WTC11 (cell line): ENCODE results near the gene DBN1. TPM values are rescaled to one million over a fixed set of nuclear protein-coding genes. Genes with fewer than 3 reads are reported as not detected.

Experiments used
- SMAD3 ChIP-seq: sonication (generic); formaldehyde crosslinking; IDR thresholded peaks from 2 replicates; pipeline ENCODE4 v1.8.0; 2022; ENCODE audit warnings: missing genetic modification reagents, mild to moderate bottlenecking, borderline replicate concordance
- TP53 ChIP-seq: sonication (generic); formaldehyde crosslinking; IDR thresholded peaks from 2 replicates; pipeline ENCODE4 v1.8.1; 2023; ENCODE audit warnings: mild to moderate bottlenecking, missing genetic modification reagents
- total RNA-seq: library from RNA; stranded (reverse); gene quantifications from 3 replicates; pipeline ENCODE4 v1.2.3, GENCODE V29; 2021
- TF ChIP-seq, protein P1 (sequence below): sonication (generic); formaldehyde crosslinking; IDR thresholded peaks from 2 replicates; pipeline ENCODE4 v1.8.1; 2022; ENCODE audit warnings: low read depth, missing genetic modification reagents, borderline replicate concordance
- TF ChIP-seq, protein P2 (sequence below): sonication (generic); formaldehyde crosslinking; IDR thresholded peaks from 2 replicates; pipeline ENCODE4 v1.8.1; 2022; ENCODE audit warnings: low read depth, mild to moderate bottlenecking, moderate library complexity, missing genetic modification reagents, borderline replicate concordance
- TF ChIP-seq, protein P3 (sequence below): fragments of 250-450 bp; sonication (Bioruptor Pico); conservative IDR thresholded peaks from 2 replicates; pipeline ENCODE4 v1.9.0; 2021; ENCODE audit warnings: mild to moderate bottlenecking
- TF ChIP-seq, protein P4 (sequence below): fragments of 250-450 bp; sonication (Bioruptor Pico); IDR thresholded peaks from 2 replicates; pipeline ENCODE4 v1.9.0; 2021; ENCODE audit warnings: mild to moderate bottlenecking, borderline replicate concordance

DBN1 gene
- total RNA-seq, 1 experiment from 2014 or later: 288 TPM

DNA sequence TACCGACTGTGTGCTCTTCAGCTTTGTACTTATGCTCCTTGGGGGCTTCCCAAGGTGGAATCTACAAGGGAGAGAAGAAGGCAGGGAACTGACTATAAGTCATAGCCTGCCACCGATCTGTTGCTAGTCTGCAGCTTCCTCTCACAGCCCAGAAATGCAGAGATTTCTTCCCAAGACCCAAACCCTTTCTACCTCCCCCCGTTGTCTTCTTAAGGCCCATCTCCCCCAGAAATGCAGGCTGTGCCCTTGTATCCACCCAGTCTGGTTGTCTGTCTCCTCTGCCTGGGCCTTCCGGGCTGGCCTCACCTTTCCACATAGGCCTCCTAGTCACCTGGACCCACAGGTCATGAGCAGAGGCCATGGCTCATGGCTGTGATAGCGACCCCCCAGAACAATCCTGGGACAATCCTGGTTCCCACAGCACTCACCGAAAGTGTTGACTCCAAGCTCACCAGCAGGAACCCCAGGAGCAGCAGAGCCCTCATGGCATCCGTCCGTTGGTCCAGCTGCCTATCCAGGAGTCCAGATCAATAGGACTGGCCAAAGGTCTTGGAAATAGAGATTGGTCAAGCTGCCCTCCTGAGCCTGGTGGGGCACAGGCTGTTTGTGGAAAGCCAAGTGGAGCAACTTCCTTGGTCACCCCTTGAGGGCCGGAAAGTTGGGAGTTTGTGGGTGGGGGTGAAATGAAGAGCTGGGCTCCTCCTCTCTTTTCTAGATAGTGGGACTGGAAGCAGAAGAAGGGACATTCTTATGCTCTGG, 64.2 kb downstream of the DBN1 start, which contains the start of gene F12 (continued):
- TF ChIP-seq, protein P1, sequence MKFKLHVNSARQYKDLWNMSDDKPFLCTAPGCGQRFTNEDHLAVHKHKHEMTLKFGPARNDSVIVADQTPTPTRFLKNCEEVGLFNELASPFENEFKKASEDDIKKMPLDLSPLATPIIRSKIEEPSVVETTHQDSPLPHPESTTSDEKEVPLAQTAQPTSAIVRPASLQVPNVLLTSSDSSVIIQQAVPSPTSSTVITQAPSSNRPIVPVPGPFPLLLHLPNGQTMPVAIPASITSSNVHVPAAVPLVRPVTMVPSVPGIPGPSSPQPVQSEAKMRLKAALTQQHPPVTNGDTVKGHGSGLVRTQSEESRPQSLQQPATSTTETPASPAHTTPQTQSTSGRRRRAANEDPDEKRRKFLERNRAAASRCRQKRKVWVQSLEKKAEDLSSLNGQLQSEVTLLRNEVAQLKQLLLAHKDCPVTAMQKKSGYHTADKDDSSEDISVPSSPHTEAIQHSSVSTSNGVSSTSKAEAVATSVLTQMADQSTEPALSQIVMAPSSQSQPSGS (CRISPR knock-in tag): no peak
- TF ChIP-seq, protein P2, sequence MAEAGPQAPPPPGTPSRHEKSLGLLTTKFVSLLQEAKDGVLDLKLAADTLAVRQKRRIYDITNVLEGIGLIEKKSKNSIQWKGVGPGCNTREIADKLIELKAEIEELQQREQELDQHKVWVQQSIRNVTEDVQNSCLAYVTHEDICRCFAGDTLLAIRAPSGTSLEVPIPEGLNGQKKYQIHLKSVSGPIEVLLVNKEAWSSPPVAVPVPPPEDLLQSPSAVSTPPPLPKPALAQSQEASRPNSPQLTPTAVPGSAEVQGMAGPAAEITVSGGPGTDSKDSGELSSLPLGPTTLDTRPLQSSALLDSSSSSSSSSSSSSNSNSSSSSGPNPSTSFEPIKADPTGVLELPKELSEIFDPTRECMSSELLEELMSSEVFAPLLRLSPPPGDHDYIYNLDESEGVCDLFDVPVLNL (CRISPR knock-in tag): no peak
- TF ChIP-seq SMAD3: no peak
- TF ChIP-seq, protein P3, sequence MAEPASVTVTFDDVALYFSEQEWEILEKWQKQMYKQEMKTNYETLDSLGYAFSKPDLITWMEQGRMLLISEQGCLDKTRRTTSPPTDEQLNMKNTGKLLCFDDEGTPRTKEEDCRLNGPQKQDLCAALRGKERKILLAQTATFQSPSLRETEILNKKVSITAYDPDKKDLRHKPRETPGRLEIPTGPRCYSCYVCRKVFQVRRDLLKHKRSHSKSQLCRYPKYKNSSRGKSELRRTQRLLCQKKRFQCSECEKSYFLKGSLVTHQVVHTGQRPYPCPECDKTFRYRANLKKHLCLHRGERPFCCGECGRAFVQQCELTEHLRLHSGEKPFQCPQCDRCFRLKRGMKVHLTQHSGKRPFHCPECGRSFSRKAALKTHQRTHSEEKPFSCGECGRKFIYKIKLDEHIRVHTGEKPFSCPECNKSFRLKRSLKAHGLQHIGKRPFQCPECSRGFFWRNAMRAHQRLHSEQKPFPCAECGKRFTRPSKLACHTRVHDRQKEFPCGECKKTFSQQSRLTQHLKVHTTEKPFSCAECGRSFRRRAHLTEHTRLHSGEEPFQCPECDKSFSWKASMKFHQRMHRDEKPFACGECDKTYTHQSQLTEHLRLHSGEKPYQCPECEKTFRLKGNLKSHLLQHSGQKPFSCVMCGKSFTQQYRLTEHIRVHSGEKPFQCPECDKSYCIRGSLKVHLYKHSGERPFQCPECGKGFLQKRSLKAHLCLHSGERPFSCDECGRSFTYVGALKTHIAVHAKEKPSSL: no peak
- no peak for TF ChIP-seq TP53 (CRISPR knock-in tag)
- TF ChIP-seq, protein P4, sequence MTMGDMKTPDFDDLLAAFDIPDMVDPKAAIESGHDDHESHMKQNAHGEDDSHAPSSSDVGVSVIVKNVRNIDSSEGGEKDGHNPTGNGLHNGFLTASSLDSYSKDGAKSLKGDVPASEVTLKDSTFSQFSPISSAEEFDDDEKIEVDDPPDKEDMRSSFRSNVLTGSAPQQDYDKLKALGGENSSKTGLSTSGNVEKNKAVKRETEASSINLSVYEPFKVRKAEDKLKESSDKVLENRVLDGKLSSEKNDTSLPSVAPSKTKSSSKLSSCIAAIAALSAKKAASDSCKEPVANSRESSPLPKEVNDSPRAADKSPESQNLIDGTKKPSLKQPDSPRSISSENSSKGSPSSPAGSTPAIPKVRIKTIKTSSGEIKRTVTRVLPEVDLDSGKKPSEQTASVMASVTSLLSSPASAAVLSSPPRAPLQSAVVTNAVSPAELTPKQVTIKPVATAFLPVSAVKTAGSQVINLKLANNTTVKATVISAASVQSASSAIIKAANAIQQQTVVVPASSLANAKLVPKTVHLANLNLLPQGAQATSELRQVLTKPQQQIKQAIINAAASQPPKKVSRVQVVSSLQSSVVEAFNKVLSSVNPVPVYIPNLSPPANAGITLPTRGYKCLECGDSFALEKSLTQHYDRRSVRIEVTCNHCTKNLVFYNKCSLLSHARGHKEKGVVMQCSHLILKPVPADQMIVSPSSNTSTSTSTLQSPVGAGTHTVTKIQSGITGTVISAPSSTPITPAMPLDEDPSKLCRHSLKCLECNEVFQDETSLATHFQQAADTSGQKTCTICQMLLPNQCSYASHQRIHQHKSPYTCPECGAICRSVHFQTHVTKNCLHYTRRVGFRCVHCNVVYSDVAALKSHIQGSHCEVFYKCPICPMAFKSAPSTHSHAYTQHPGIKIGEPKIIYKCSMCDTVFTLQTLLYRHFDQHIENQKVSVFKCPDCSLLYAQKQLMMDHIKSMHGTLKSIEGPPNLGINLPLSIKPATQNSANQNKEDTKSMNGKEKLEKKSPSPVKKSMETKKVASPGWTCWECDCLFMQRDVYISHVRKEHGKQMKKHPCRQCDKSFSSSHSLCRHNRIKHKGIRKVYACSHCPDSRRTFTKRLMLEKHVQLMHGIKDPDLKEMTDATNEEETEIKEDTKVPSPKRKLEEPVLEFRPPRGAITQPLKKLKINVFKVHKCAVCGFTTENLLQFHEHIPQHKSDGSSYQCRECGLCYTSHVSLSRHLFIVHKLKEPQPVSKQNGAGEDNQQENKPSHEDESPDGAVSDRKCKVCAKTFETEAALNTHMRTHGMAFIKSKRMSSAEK (CRISPR knock-in tag): no peak

Other genes starting within 250 kb of the DBN1 start
- 37.0 to 40.2 TPM (median 38.0 TPM) in 3 replicates for gene RAB24, start 169.9 kb downstream of the DBN1 start, total RNA-seq
- 235 to 273 TPM (median 245 TPM) in 3 replicates for gene PRELID1, start 169.8 kb downstream of the DBN1 start, total RNA-seq
- gene MXD3, start 161.7 kb downstream of the DBN1 start, total RNA-seq: 16.9 to 25.7 TPM (median 18.8 TPM) in 3 replicates
- gene LMAN2, start 122.0 kb downstream of the DBN1 start, total RNA-seq: 141 to 162 TPM (median 147 TPM) in 3 replicates
- gene RGS14, start 115.7 kb downstream of the DBN1 start, total RNA-seq: 60.4 to 74.6 TPM (median 64.6 TPM) in 3 replicates
- not detected in 3 replicates for gene SLC34A1, start 89.2 kb downstream of the DBN1 start, total RNA-seq
- 0.48 TPM in 1 of 3 replicates, not detected in the others for gene PFN3, start 73.0 kb downstream of the DBN1 start, total RNA-seq
- 10.0 to 12.8 TPM (median 12.1 TPM) in 3 replicates for gene F12, start 64.1 kb downstream of the DBN1 start, total RNA-seq
- 60.7 to 69.2 TPM (median 61.7 TPM) in 3 replicates for gene GRK6, start 47.0 kb downstream of the DBN1 start, total RNA-seq
- 13.1 to 14.7 TPM (median 14.6 TPM) in 3 replicates for gene PRR7, start 26.8 kb downstream of the DBN1 start, total RNA-seq
- 124 to 142 TPM (median 139 TPM) in 3 replicates for gene PDLIM7, start 24.0 kb upstream of the DBN1 start, total RNA-seq
- 9.0 to 9.9 TPM (median 9.0 TPM) in 3 replicates for gene DOK3, start 36.2 kb upstream of the DBN1 start, total RNA-seq
- gene DDX41, start 43.3 kb upstream of the DBN1 start, total RNA-seq: 136 to 156 TPM (median 137 TPM) in 3 replicates
- gene FAM193B, start 80.9 kb upstream of the DBN1 start, total RNA-seq: 95.1 to 101 TPM (median 95.6 TPM) in 3 replicates
- gene TMED9, start 118.6 kb upstream of the DBN1 start, total RNA-seq: 164 to 172 TPM (median 170 TPM) in 3 replicates
- 20.3 to 22.5 TPM (median 21.7 TPM) in 3 replicates for gene B4GALT7, start 126.5 kb upstream of the DBN1 start, total RNA-seq